ENCODE data around the gene EFHD2.

The EFHD2 gene

GRCh38 chr1:15477646-15478212, 68.0 kb downstream of the EFHD2 start:
- no peak for DNase-seq

Measured in right kidney (tissue), 1 donor.